Spinal cord (tissue), 10 donors: ENCODE measurements around the gene VGLL4. TPM values are rescaled to one million over a fixed set of nuclear protein-coding genes. Genes with fewer than 3 reads are reported as not detected.
A peak's percentile ranks its signal among the peaks of the same experiment; 100 is the strongest.
"Not testable (repeated sequence)": the region's sequence is repeated elsewhere in the genome, so short reads cannot be mapped to it uniquely, and the experiment has no call there.

Experiments used
- DNase-seq, 6 donors: peaks; one replicate each; pipeline versions ENCODE4 v3.0.0 to v3.0.0-alpha.2; 2013 to 2015; ENCODE audit warnings: low spot score in 6 of 6, low read depth in 4 of 6
- H3K27ac ChIP-seq: one replicate; pipeline ENCODE4 v1.5.1; 2013; ENCODE audit warnings: low read depth, low read length, control low read depth
- H3K27me3 ChIP-seq: one replicate; pipeline ENCODE4 v1.6.1; 2013; ENCODE audit warnings: low read length; ENCODE audit not compliant: control insufficient read depth, insufficient read depth
- H3K36me3 ChIP-seq: one replicate; pipeline ENCODE4 v1.6.1; 2013; ENCODE audit warnings: low read length; ENCODE audit not compliant: control insufficient read depth, insufficient read depth
- H3K4me1 ChIP-seq: one replicate; pipeline ENCODE4 v1.6.1; 2013; ENCODE audit warnings: low read length; ENCODE audit not compliant: control insufficient read depth, insufficient read depth
- H3K4me3 ChIP-seq: one replicate; pipeline ENCODE4 v1.5.1; 2013; ENCODE audit warnings: low read depth, low read length, control low read depth
- H3K9me3 ChIP-seq: one replicate; pipeline ENCODE4 v1.6.1; 2013; ENCODE audit warnings: low read length; ENCODE audit not compliant: control insufficient read depth, insufficient read depth
- WGBS: methylation state at CpG from one replicate; pipeline ENCODE4 v1.1.5; 2013; ENCODE audit warnings: missing lambda C conversion rate; ENCODE audit not compliant: insufficient coverage; 5-methylcytosine and 5-hydroxymethylcytosine counted together
- polyA plus RNA-seq, 2 donors: library from polyadenylated mRNA; unstranded; fragments of 120-200 nt; gene quantifications; one replicate each; pipeline ENCODE4 v1.2.1, GENCODE V29; 2013; ENCODE audit not compliant: insufficient read length in 2 of 2
- total RNA-seq, 2 donors: library from RNA; depleted of rRNA in 1 of 2; stranded (reverse); fragments of 120-200 nt in 1 of 2; fragments of >200 nt in 1 of 2; gene quantifications; one replicate each; pipeline versions ENCODE4 v1.2.3 to v1.2.4, GENCODE V29; 2013 to 2014
- donor health status: healthy.

VGLL4 gene
- total and polyA plus RNA-seq, 4 donors, result 87.8 to 174 (median 94.8) TPM

- H3K27me3 ChIP-seq, result no peaks in the 10 kb centered on the region
Observed at GRCh38 chr3:11517601-11518000, 126.1 kb downstream of the VGLL4 start.

DNA sequence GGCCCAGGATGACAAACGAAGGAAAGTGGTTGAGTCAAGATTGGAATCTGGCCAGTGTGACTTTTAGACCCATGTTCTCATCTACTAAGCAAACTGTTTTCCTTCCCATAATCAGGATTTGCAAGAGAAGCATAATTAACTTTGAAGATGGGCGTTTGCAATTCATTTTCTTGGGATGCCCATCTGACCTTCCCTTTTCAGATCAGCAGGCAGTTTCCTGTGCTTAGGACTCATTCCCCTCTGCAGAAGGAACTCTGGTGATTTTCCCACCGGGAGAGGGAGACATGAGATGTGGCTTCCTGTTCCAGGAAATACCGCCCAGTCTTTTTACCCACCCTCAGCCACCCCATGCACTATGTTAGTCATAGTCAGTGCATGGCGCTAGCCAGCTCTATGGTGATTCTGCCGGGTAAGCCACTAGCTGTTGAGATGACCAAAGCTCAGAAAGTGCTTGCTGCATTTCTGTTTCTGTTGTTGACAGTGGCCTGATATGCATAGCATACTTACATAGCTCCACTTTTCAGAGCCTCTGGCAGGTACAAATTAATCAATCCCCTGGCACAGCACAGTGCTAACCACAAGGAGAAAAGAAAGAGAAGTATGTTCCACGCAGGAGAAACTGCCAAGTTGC lies 129.4 kb downstream of the VGLL4 start:
- peaks cover 7% of the 10 kb centered on the region for H3K36me3 ChIP-seq
- H3K4me3 ChIP-seq, result no peak overlapping the region
- DNase-seq, result peak in 1 of 6 donors; percentile 62
- 0% methylated on average over 2 of the region's 7 CpGs for WGBS
- H3K27me3 ChIP-seq, result no peaks in the 10 kb centered on the region
- H3K27ac ChIP-seq, result no peak overlapping the region
- no peaks in the 10 kb centered on the region for H3K9me3 ChIP-seq
- H3K4me1 ChIP-seq, result peaks cover 10% of the 10 kb centered on the region

More at GRCh38 chr3:11517601-11518000, 126.1 kb downstream of the VGLL4 start:
- 90% methylated on average over 6 of the region's 6 CpGs for WGBS
- Histone ChIP-seq H3K4me3 (no peak overlapping the region), H3K36me3 (peaks cover 3% of the 10 kb centered on the region), H3K9me3 (no peaks in the 10 kb centered on the region), H3K4me1 (no peaks in the 10 kb centered on the region), H3K27ac (no peak overlapping the region)
- DNase-seq, result no peak

DNA sequence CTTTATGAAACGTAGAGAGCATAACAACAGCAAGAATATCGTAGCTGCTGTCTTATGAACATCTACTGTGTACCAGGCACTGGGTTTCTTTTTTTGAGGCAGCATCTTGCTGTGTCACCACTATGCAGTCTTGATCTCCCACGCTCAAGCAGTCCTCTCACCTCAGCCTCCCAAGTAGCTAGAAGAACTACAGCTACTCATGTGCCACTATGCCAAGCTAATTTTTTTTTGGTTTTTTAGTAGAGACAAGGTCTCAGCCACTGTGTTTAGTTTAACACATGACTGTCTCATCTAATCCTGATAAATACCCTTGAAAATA lies 129.9 kb downstream of the VGLL4 start:
- no peak for DNase-seq
- H3K4me3 ChIP-seq, result no peak overlapping the region
- H3K4me1 ChIP-seq, result peaks cover 14% of the 10 kb centered on the region
- no peaks in the 10 kb centered on the region for H3K27me3 ChIP-seq
- WGBS, result 92% methylated on average over 3 of the region's 3 CpGs
- no peak overlapping the region for H3K27ac ChIP-seq
- H3K9me3 ChIP-seq, result no peaks in the 10 kb centered on the region
- peaks cover 7% of the 10 kb centered on the region for H3K36me3 ChIP-seq

- not testable (repeated sequence) for DNase-seq, H3K36me3 ChIP-seq, H3K4me3 ChIP-seq, H3K9me3 ChIP-seq, H3K27me3 ChIP-seq, H3K27ac ChIP-seq
- WGBS, result 92% methylated on average over 25 of the region's 27 CpGs
- peaks cover 17% of the 10 kb centered on the region for H3K4me1 ChIP-seq
Observed at GRCh38 chr3:11513125-11513816, 130.4 kb downstream of the VGLL4 start.

GRCh38 chr3:11511606-11512005 lies 132.1 kb downstream of the VGLL4 start:
- peaks cover 21% of the 10 kb centered on the region for H3K4me1 ChIP-seq

DNA sequence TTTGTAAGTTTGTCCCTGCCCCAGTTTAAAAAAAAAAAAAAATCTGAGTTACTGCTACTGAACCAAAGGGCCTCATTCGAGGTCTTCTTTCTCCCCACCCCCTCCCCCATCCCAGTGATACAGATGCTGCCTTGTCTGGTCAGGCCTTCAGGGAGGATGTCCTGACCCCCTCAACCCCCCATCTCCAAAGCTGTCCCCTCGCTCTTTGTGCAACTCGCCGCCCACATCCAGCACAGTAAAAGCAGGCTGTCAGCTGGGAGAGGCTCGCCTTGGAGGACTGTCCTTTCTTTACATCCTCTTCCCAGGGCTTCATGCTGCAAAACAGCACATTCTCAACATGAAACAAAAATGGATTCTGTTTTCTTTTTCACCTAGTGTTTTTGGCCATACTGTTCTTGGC lies 133.4 kb downstream of the VGLL4 start:
- H3K4me1 ChIP-seq, result peaks cover 21% of the 10 kb centered on the region
- H3K36me3 ChIP-seq, result peaks cover 7% of the 10 kb centered on the region
- H3K9me3 ChIP-seq, result no peaks in the 10 kb centered on the region
- H3K27me3 ChIP-seq, result no peaks in the 10 kb centered on the region
- 28% methylated on average over 5 of the region's 5 CpGs for WGBS
- H3K27ac ChIP-seq, result peak overlapping the region; percentile 79
- DNase-seq, result peak in 2 of 6 donors; percentile 57 to 62
- H3K4me3 ChIP-seq, result no peak overlapping the region

More at GRCh38 chr3:11511606-11512005, 132.1 kb downstream of the VGLL4 start:
- WGBS, result 97% methylated on average over 13 of the region's 20 CpGs
- not testable (repeated sequence) for H3K27me3 ChIP-seq, DNase-seq, H3K36me3 ChIP-seq, H3K9me3 ChIP-seq, H3K27ac ChIP-seq, H3K4me3 ChIP-seq

GRCh38 chr3:11510001-11510340 lies 133.7 kb downstream of the VGLL4 start:
- WGBS, result 50% methylated on average over 1 of the region's 5 CpGs
- Histone ChIP-seq H3K4me1 (peaks cover 21% of the 10 kb centered on the region), H3K4me3 (no peak overlapping the region), H3K27ac (peak overlapping the region; percentile 79), H3K9me3 (no peaks in the 10 kb centered on the region), H3K36me3 (peaks cover 7% of the 10 kb centered on the region), H3K27me3 (no peaks in the 10 kb centered on the region)
- peak in 2 of 6 donors; percentile 48 to 68 for DNase-seq

DNA sequence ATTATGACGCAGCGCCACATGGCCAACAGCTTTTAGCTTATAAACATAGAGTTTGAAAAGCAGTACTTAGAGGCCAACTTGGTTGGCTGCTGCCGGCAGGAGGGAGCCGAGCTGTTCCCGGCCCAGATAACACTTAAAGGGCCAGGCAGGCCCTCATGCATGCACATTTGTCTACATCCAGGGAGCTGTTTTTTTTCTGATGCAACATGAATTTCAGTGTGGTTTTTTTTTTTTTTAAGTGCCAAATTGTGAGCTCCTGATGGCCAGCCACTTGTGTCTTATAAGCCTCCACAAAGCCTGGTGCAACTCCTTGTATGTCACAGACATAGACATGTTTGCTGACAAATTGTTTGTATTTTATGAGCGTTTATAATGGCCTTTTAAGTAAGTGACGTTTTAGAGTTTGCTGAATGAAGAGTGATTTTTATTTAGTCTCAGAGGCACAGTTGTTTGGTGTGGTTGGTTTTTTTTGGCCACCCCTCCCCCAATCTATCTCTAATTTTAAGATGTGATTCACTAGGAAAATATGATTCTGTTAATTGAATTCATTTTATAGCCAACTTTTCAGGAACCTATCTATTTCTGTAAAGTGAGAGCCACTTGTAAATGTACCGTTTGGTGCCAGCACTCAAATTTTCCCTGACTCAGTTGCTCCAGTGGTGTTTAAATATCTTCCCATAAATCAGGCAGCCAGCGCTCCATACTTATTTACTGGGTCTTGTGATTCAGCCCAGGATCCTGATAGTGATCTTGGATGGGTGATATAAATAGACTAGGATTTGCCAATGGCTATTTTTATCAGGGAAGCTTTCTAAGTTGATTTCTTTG lies 134.3 kb downstream of the VGLL4 start:
- WGBS, result 0% methylated on average over 1 of the region's 9 CpGs
- Histone ChIP-seq H3K36me3 (peaks cover 7% of the 10 kb centered on the region), H3K27me3 (no peaks in the 10 kb centered on the region), H3K27ac (peak overlapping the region; percentile 79), H3K4me3 (no peak overlapping the region), H3K4me1 (peaks cover 21% of the 10 kb centered on the region), H3K9me3 (no peaks in the 10 kb centered on the region)
- DNase-seq, result peak in 2 of 6 donors; percentile 68 to 89

GRCh38 chr3:11508346-11509172 lies 135.2 kb downstream of the VGLL4 start:
- no peaks in the 10 kb centered on the region for H3K27me3 ChIP-seq
- H3K9me3 ChIP-seq, result no peaks in the 10 kb centered on the region
- H3K4me3 ChIP-seq, result no peak overlapping the region
- H3K4me1 ChIP-seq, result peaks cover 21% of the 10 kb centered on the region
- 89% methylated on average over 2 of the region's 5 CpGs for WGBS
- DNase-seq, result no peak
- H3K27ac ChIP-seq, result peak overlapping the region; percentile 79
- H3K36me3 ChIP-seq, result peaks cover 7% of the 10 kb centered on the region
